PFSK-1 (cell line): ENCODE measurements around the gene ABCG1.

Source experiments
- FOXP2 ChIP-seq: optimal IDR thresholded peaks from 2 replicates; pipeline ENCODE3; 2011; ENCODE audit warnings: borderline replicate concordance, control low read depth, inconsistent platforms; ENCODE audit not compliant: insufficient read depth; ENCODE audit errors: extremely low read length, extremely low read depth
- POLR2AphosphoS5 ChIP-seq: IDR thresholded peaks from 2 replicates; pipeline ENCODE4 v1.6.1; 2012; ENCODE audit warnings: low read depth, mild to moderate bottlenecking, control low read depth, low read length, moderate library complexity
- REST ChIP-seq, 2 experiments: IDR thresholded peaks; 2 replicates each; pipeline versions ENCODE4 v1.6.1 to v1.8.0; 2011 to 2012; ENCODE audit warnings: low read depth in 2 of 2, low read length in 2 of 2, control low read depth in 1 of 2, inconsistent platforms in 1 of 2, mild to moderate bottlenecking in 1 of 2, moderate library complexity in 1 of 2; ENCODE audit not compliant: insufficient read depth in 1 of 2
- SIN3A ChIP-seq: IDR thresholded peaks from 2 replicates; pipeline ENCODE4 v1.6.1; 2012; ENCODE audit warnings: mild to moderate bottlenecking, low read length, moderate library complexity, borderline replicate concordance; ENCODE audit not compliant: insufficient read depth
- TAF1 ChIP-seq: IDR thresholded peaks from 2 replicates; pipeline ENCODE4 v1.6.1; 2012; ENCODE audit warnings: low read length, control low read depth, borderline replicate concordance; ENCODE audit not compliant: insufficient read depth

Gene ABCG1

DNA sequence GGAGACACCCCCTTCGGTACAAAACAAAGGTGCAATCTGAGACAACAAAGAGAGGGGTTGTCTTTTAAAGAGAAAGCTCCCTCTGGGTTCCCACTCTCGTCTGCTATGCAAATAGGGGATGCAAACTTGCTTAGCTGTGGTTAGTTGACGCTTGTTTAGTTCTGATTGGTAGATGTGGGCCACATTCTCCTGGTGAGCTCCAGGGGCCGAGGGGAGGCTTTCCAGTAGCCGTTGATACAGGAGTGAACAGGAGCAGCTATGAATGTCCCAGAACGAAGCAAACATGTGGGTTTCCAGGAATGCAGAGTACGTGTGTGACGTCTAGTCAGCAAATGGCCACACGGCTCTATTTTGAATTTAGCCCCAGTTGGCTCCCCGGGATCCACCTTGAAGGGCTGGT lies 117.1 kb downstream of the ABCG1 start:
- no peak for TF ChIP-seq REST (IDR thresholded peaks at IDR 0.05; ENCODE audit: insufficient read depth in 1 of 2, low read depth in 2 of 2, low read length in 2 of 2)
- no peak for TF ChIP-seq SIN3A
- TF ChIP-seq FOXP2 = no peak
- TF ChIP-seq TAF1 = no peak
- no peak for TF ChIP-seq POLR2AphosphoS5

DNA sequence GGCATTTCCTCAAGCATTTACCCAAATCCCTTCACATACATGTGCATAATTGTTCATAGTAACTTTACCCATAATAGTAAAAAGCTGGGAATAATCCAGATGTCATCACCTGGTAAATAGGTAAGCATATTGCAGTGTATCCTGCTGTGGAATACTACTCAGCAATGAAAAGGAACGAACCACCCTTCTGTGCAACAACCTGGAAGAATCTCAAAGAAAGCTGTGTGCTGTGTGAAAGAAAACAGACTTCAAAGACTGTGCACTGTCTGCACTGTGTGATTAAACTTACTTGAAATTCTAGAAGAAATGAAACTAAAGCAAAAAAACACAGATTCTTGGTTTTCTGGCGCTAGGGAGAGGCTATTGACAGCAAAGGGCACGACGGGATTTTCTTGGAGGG lies 118.3 kb downstream of the ABCG1 start:
- TF ChIP-seq POLR2AphosphoS5 (no peak), REST (IDR thresholded peaks at IDR 0.05; ENCODE audit: insufficient read depth in 1 of 2, low read depth in 2 of 2, low read length in 2 of 2) (no peak), SIN3A (no peak)

DNA sequence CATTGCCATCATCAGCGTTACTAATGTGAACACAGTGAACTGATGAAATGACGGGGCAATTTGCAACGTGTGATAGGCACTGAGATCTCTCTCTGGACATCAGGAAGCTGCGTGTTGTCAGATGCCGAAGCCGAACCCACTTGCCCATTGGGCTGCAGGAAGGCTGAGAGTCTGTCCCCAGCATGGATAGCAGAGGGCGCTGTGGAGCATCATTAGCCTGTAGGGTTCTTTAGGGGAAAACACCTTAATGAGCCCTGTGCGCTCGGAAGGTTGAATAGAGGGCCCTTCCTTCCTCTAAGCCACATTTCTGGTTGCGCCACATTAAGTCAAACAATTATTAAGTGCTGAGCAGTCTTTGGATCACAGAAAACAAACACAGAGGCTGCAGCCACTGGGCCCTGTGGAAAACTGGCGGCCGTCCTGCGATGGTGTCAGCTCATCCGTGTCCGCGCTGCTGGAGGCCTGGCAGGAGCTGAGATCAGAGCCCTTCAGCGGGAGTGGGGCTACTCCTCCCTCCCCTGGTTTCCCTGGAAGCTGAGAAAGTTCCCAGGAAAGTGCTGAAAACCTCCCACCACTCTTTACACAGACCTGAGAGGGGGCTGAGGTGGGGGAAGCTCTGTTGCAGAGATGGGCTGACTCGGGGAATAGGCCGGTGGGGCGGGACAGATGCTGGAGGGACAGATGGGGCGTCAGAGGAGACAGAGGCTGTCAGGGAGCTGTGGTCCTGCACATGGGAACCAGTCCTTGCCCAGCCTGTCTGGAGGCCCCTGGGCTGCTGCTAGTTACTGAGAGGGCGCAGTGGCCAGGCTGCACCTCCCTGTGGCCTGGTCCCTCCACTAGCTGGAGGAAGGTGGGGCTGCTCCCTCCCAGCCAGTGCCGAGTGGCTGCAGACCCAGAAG lies 119.1 kb downstream of the ABCG1 start:
- no peak for TF ChIP-seq SIN3A
- TF ChIP-seq POLR2AphosphoS5 = no peak
- TF ChIP-seq REST (IDR thresholded peaks at IDR 0.05; ENCODE audit: insufficient read depth in 1 of 2, low read depth in 2 of 2, low read length in 2 of 2) = no peak
- TF ChIP-seq TAF1 = no peak
- no peak for TF ChIP-seq FOXP2

- no peak for TF ChIP-seq REST (IDR thresholded peaks at IDR 0.05; ENCODE audit: insufficient read depth in 1 of 2, low read depth in 2 of 2, low read length in 2 of 2)
- no peak for TF ChIP-seq FOXP2
- no peak for TF ChIP-seq SIN3A
- no peak for TF ChIP-seq POLR2AphosphoS5
- no peak for TF ChIP-seq TAF1
Observed at GRCh38 chr21:42338729-42339715, 120.1 kb downstream of the ABCG1 start.
